ENCODE data around the gene APBA2.
"Not testable (repeated sequence)": the region's sequence is repeated elsewhere in the genome, so short reads cannot be mapped to it uniquely, and the experiment has no call there.

Gene APBA2

DNA sequence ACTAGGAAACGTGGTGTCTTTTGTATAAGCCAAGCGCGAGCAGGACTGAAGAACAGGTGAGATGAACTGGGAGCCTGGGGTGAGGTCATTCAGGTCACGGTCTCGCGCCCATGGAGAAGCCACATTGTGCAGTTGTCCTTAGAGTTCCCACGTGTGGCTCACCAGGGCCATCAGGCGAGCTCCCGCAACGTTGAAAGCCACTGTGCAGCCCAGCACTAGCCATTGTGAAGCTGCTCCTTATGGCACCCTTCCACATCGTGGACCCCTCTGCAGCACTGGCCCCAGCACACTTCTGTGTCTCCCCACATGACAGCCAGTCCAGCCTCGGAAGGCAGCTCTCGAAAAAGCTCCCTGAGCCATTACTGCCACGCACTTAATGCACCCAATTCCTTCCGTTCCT, 7.6 kb upstream of the APBA2 start:
- no peak for DNase-seq (ENCODE audit: low read depth in 2 of 2)

GRCh38 chr15:28879551-28879950, 6.2 kb upstream of the APBA2 start:
- no peak for DNase-seq (ENCODE audit: low read depth in 2 of 2)

GRCh38 chr15:28880680-28881079, 5.1 kb upstream of the APBA2 start:
- no peak for DNase-seq (ENCODE audit: low read depth in 2 of 2)

GRCh38 chr15:28881170-28881569, 4.6 kb upstream of the APBA2 start:
- no peak for DNase-seq (ENCODE audit: low read depth in 2 of 2)

GRCh38 chr15:28881600-28881999, 4.2 kb upstream of the APBA2 start:
- no peak for DNase-seq (ENCODE audit: low read depth in 2 of 2)

- no peak for DNase-seq (ENCODE audit: low read depth in 2 of 2)
Observed at GRCh38 chr15:28884151-28884940, 1.4 kb upstream of the APBA2 start.

GRCh38 chr15:28885128-28885629, 595 bp upstream of the APBA2 start:
- no peak for DNase-seq (ENCODE audit: low read depth in 2 of 2)

DNA sequence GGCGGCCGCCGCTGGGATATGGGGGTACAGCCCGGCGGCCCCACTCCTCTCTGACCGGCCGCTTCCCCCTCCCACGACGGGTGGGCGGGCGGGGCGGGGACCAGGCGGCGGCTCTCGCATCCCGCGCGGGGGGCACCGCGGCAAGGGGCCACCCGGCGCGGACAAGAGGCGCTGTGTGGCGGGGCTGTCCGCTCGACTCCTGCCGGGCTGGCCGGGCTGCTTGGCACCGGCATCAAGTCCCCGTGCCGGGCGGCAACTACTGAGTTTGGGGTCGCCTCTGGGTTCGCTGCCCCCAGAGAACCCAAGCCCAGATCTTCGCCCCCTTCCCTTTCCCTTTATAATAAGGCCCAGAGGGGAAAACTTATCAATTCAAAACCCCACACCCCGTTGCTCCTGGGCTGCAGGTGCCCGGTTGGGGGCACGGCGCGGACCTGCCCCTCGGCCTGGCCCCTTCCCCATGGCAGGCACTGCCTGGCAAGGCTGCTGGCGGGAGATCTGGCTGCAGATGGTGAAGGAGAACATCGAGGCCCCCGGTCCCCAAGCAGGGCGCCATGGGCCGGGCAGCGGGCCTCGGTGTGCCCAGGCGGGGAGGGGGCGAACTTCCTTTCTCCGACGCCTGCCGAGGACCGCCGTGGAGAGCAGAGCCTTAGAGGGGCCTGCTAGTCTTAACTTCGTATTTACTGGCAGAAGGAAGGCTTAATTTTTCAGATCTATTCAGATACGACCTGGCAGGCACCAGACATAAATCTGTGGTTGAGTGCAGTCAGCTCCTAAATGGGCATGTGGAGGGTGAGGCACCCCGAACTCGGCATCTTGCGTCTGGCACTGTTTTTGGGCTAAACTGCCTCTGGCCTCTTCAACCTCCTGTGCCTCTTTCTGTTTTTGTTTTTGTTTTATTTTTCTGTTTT, 911 bp downstream of the APBA2 start:
- no peak for DNase-seq (ENCODE audit: low read depth in 2 of 2)

- DNase-seq (ENCODE audit: low read depth in 2 of 2) = no peak
Observed at GRCh38 chr15:28887339-28888174, 1.8 kb downstream of the APBA2 start.

- DNase-seq (ENCODE audit: low read depth in 2 of 2) = no peak
Observed at GRCh38 chr15:28888302-28888894, 2.6 kb downstream of the APBA2 start.

DNA sequence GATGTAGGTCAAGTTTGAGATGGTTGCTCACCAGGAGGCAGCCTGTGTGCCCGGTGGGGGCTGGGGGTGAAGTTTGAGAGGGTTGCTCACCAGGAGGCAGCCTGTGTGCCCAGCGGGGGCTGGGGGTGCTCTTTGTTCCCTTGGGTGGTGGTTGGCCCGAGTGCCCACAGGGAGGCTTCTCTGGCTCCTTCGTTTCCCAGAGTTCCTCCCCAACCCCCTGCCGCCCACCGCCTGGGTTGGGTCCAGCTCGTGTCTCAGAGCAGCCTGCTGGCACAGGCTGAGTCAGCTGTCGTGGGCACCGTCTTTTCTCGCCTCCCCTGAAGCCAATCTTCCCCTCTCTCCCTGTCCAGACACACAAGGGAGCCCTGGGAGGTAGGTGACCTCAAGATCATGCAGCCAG, 3.1 kb downstream of the APBA2 start:
- no peak for DNase-seq (ENCODE audit: low read depth in 2 of 2)

GRCh38 chr15:28889346-28889745, 3.6 kb downstream of the APBA2 start:
- DNase-seq (ENCODE audit: low read depth in 2 of 2) = no peak

DNA sequence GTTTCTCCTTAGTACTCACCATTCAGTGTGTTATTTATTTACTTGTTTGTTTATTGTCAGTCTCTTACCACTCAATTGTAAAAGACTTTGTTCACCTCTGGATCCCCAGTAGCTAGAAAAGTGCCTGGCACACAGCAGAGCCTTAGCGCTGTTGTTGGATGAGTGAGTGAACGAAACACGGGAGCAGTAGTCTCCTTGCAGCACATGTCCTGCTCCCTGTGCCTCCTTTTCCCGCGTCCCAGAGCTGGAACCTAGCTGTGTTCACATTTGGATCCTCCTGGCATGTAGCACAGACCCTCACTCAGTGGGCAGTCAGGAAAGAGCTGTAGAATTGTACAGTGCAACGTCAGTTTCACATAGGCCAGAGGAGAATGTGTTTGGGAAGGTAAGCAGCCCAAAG, 4.1 kb downstream of the APBA2 start:
- DNase-seq (ENCODE audit: low read depth in 2 of 2) = not testable (repeated sequence)

DNA sequence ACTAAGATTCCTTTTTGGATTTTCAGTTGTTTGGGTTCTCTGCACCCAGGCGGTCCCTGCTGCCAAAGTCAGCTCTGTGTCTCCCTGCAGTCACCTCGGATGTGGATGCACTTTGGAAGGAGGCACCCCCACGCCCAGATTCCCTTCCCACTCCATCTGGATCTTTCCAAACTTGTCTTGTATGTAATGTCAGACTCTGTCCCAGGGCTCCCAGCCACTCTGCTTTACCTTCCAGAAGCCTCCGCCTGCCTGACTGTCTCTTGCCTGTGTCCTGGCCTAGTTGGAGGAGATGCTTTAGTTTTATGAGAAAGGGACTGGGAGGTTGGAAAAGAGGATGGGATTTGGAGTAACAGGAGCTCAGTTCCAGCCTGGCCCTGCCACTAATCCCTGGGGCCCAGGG, 4.5 kb downstream of the APBA2 start:
- not testable (repeated sequence) for DNase-seq (ENCODE audit: low read depth in 2 of 2)

DNA sequence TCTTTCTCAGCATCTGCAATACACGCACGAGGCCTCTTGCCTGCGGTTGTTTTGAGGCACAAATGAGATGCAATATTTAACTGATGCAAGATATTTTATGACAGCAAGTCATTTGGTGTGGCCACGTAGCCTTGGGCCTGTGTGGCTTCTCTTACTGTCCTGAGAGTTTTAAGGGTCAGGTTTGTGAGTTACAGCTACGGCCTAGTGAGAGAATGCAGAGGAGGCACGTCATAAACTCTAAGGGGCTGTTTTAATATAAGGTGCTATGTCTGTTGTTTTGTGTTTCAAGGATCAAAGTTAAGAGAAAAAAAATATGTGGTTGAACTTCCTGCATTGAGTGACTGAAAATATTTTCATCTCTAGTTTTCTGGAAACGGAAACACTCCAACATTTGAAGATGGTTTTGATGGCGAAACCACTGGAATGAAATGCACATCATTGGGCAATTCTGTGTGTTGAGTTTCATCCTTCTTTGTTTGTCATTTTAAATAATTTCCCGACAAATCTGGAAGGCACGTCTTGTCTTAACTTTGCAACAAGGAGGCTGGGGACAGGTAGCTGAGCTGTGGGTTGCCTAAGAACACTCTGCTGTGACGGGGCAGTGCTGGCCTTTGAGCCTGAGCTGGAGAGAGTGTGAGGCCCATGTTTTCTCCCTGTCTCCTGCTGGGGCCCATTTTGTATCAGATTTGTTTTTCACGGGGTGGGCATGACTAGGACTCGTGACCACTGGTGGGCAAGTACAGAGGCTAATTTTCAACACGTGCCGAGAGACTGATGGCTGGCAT, 5.1 kb downstream of the APBA2 start:
- no peak for DNase-seq (ENCODE audit: low read depth in 2 of 2)

DNA sequence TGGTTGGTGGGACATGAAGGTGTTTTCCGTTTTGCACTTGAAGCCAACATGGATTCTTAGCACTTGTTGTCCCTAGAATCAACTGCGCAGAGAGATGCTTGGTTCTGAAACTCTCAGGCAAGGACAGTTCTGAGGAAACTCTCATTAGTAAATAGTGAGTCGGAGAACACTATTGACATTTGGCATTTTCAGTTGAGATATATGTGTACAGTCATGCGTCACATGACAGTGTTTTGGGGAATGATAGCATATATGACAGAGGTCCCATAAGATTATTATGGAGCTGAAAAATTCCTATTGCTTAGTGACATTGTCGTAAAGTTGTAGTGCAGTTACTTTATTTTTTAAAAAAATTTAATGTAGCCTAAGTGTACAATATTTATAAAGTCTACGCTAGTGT, 5.8 kb downstream of the APBA2 start:
- no peak for DNase-seq (ENCODE audit: low read depth in 2 of 2)

DNA sequence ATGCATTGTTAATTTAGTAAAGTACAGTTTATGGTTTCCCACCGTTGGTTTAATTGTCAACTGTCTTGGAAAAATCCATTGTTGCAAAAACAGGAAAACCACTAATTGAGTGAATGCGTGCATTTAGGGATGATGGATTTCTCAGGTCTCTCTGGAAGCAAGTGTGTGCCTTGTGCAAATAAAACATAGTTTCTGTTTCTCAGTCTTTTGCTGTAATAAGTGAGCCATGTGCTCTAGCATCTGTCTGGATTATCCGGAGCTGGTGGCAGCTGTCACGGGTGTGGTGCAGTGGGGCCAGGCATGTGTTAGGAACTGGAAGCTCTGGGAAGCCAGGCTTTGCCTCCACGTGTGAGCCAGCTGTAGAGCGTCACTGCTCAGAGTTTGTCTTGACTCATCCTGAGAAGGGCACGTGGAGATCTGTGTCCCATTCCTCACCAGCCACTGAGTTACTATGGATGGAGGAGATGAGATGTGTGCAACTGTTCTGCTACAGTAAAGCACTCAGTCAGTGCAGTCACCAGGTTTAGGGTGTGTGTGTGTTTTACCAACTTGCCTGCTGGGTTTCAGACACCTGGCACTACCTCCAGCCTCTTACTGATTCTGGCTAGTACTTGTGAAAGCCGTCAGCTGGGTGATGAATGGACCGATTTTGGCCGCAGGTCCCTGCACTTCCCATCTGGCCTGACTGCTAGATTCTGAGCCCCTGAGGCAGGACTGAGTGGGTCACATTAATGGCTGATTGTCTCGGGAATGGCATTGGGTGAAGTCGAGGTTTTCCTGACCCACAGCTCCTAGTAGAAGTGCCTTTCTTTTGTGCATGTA, 7.2 kb downstream of the APBA2 start:
- no peak for DNase-seq (ENCODE audit: low read depth in 2 of 2)

DNA sequence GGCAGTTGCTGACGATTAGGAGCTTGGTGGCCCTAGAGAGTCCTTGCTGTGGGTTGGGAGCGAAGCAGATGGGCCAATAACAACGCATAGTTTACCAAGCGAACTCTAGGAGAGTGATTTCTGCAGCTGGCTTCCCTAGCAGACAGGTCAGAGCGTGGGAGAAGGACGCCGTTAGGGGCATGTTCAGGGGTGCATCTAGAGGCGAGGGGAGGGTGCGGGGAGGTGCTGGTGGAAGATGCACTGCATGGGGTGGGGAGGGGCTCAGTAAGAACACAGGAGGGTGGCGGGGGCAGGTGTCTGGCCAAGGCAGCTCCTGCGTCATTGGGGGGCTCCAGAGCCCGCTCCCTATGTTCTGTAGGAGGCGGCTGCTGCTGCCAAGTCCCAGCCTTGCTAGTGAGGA, 8.9 kb downstream of the APBA2 start:
- no peak for DNase-seq (ENCODE audit: low read depth in 2 of 2)

- DNase-seq (ENCODE audit: low read depth in 2 of 2) = no peak
Observed at GRCh38 chr15:28895146-28895545, 9.4 kb downstream of the APBA2 start.

- no peak for DNase-seq (ENCODE audit: low read depth in 2 of 2)
Observed at GRCh38 chr15:28895566-28895965, 9.8 kb downstream of the APBA2 start.

Data from stimulated activated CD4-positive, alpha-beta T cell treated with anti-CD3 and anti-CD28 coated beads, Interleukin-4, amount 100 ng/mL, for 48 hours (primary cell).